Measurements from ENCODE around the gene ETV7. TPM values are rescaled to one million over a fixed set of nuclear protein-coding genes. Genes with fewer than 3 reads are reported as not detected.

The ETV7 gene
- total RNA-seq, 1 experiment from 2014 or later, result 0.58 TPM

- Histone ChIP-seq H3K36me3 (ENCODE audit: insufficient read depth, low read length, poor library complexity, severe bottlenecking) (no peaks in the 10 kb centered on the region), H3K4me3 (ENCODE audit: low read depth, low read length, poor library complexity, severe bottlenecking) (no peak overlapping the region), H3K27me3 (replicated peaks; ENCODE audit: insufficient read depth, low read depth, low read length, poor library complexity) (no peaks in the 10 kb centered on the region), H3K4me1 (ENCODE audit: insufficient read depth, low read length, poor library complexity, severe bottlenecking) (no peaks in the 10 kb centered on the region), H3K9me3 (ENCODE audit: low read depth, low read length, poor library complexity, severe bottlenecking) (no peaks in the 10 kb centered on the region), H3K27ac (ENCODE audit: low read depth, low read length, poor library complexity, severe bottlenecking) (no peak overlapping the region)
- intact Hi-C loops (cut with micrococcal nuclease; ENCODE audit: unreplicated experiment), result no loop called here
- no TSS peak for BruUV-seq (replicated peaks)
- TF ChIP-seq CTCF (conservative IDR thresholded peaks at IDR 0.05; ENCODE audit: low read depth, low read length) (no peak), EZH2 (IDR thresholded peaks at IDR 0.05; ENCODE audit: borderline replicate concordance, low read depth, low read length, poor library complexity, severe bottlenecking) (no peak)
- POLR2A ChIA-PET (ENCODE audit: low non-redundant PET), result no interaction called here
- DNase-seq (ENCODE audit: low spot score), result no peak
- CTCF ChIA-PET, result interaction anchor here (1.5 kb wide), 1 partner anchor 23 kb away, joined by 3 read pairs; no protein-coding TSS in a partner anchor
Measured at GRCh38 chr6:36319821-36320220, 67.6 kb downstream of the ETV7 start.

GRCh38 chr6:36319436-36319762 lies 68.1 kb downstream of the ETV7 start:
- CTCF ChIA-PET, result interaction anchor here (1.5 kb wide), 1 partner anchor 23 kb away, joined by 3 read pairs; no protein-coding TSS in a partner anchor
- POLR2A ChIA-PET (ENCODE audit: low non-redundant PET), result no interaction called here
- intact Hi-C loops (cut with micrococcal nuclease; ENCODE audit: unreplicated experiment), result no loop called here
- no TSS peak for BruUV-seq (replicated peaks)
- no peaks in the 10 kb centered on the region for H3K36me3 ChIP-seq (ENCODE audit: insufficient read depth, low read length, poor library complexity, severe bottlenecking)
- H3K27me3 ChIP-seq (replicated peaks; ENCODE audit: insufficient read depth, low read depth, low read length, poor library complexity), result no peaks in the 10 kb centered on the region
- H3K27ac ChIP-seq (ENCODE audit: low read depth, low read length, poor library complexity, severe bottlenecking), result no peak overlapping the region
- no peaks in the 10 kb centered on the region for H3K4me1 ChIP-seq (ENCODE audit: insufficient read depth, low read length, poor library complexity, severe bottlenecking)
- no peak overlapping the region for H3K4me3 ChIP-seq (ENCODE audit: low read depth, low read length, poor library complexity, severe bottlenecking)
- TF ChIP-seq CTCF (conservative IDR thresholded peaks at IDR 0.05; ENCODE audit: low read depth, low read length) (no peak), EZH2 (IDR thresholded peaks at IDR 0.05; ENCODE audit: borderline replicate concordance, low read depth, low read length, poor library complexity, severe bottlenecking) (no peak)
- no peaks in the 10 kb centered on the region for H3K9me3 ChIP-seq (ENCODE audit: low read depth, low read length, poor library complexity, severe bottlenecking)
- DNase-seq (ENCODE audit: low spot score), result no peak

GRCh38 chr6:36318690-36319435 lies 68.6 kb downstream of the ETV7 start:
- Histone ChIP-seq H3K4me3 (ENCODE audit: low read depth, low read length, poor library complexity, severe bottlenecking) (no peak overlapping the region), H3K4me1 (ENCODE audit: insufficient read depth, low read length, poor library complexity, severe bottlenecking) (no peaks in the 10 kb centered on the region), H3K36me3 (ENCODE audit: insufficient read depth, low read length, poor library complexity, severe bottlenecking) (no peaks in the 10 kb centered on the region), H3K9me3 (ENCODE audit: low read depth, low read length, poor library complexity, severe bottlenecking) (no peaks in the 10 kb centered on the region), H3K27ac (ENCODE audit: low read depth, low read length, poor library complexity, severe bottlenecking) (no peak overlapping the region), H3K27me3 (replicated peaks; ENCODE audit: insufficient read depth, low read depth, low read length, poor library complexity) (no peaks in the 10 kb centered on the region)
- ChIA-PET POLR2A (ENCODE audit: low non-redundant PET) (no interaction called here), CTCF (interaction anchor here (1.5 kb wide), 1 partner anchor 22 kb away, joined by 3 read pairs; no protein-coding TSS in a partner anchor)
- TF ChIP-seq CTCF (conservative IDR thresholded peaks at IDR 0.05; ENCODE audit: low read depth, low read length), result no peak
- no peak for TF ChIP-seq EZH2 (IDR thresholded peaks at IDR 0.05; ENCODE audit: borderline replicate concordance, low read depth, low read length, poor library complexity, severe bottlenecking)
- intact Hi-C loops (cut with micrococcal nuclease; ENCODE audit: unreplicated experiment), result no loop called here
- DNase-seq (ENCODE audit: low spot score), result no peak
- no TSS peak for BruUV-seq (replicated peaks)

All from A673 (cell line).